Omental fat pad (tissue), 4 donors: ENCODE results near the gene FBXL12. TPM values are rescaled to one million over a fixed set of nuclear protein-coding genes. Genes with fewer than 3 reads are reported as not detected.
"Not testable (repeated sequence)": the region's sequence is repeated elsewhere in the genome, so short reads cannot be mapped to it uniquely, and the experiment has no call there.

ENCODE experiments used
- ATAC-seq: fragments of 150-250 bp; one replicate; pipeline ENCODE4 v1.9.1; 2016; ENCODE audit warnings: mild to moderate bottlenecking, moderate library complexity; ENCODE audit not compliant: low FRiP score
- DNase-seq: peaks from one replicate; pipeline ENCODE4 v3.0.0-alpha.2; 2019; ENCODE audit warnings: low spot score
- CTCF ChIP-seq, 3 donors: fragments of 450-650 bp; IDR thresholded peaks; one replicate each; pipeline ENCODE4 v1.5.1; 2016 to 2017; ENCODE audit warnings: antibody characterized with exemption in 3 of 3, mild to moderate bottlenecking in 3 of 3, moderate library complexity in 2 of 3
- total RNA-seq, 4 donors: library from RNA; depleted of rRNA; stranded (reverse); fragments of >200 nt; gene quantifications; one replicate each; pipeline ENCODE4 v1.1.0, GENCODE V29; 2016

The FBXL12 gene
- total RNA-seq, 4 donors from 2014 or later: 18.1 to 27.9 (median 22.6) TPM

GRCh38 chr19:9827289-9828238, 8.7 kb upstream of the FBXL12 start, which contains the start of gene UBL5:
UBL5 (plus strand) TSS chr19:9827918; CDS start chr19:9828338, 420 bp downstream.
- DNase-seq: peak; percentile 50
- TF ChIP-seq CTCF (IDR thresholded peaks at IDR 0.05): no peak
- peak; percentile 80 for ATAC-seq

GRCh38 chr19:9823816-9824215, 4.9 kb upstream of the FBXL12 start:
- TF ChIP-seq CTCF (IDR thresholded peaks at IDR 0.05): no peak
- DNase-seq (no peak), ATAC-seq (no peak)

GRCh38 chr19:9820034-9820433, 1.2 kb upstream of the FBXL12 start:
- ATAC-seq, DNase-seq: not testable (repeated sequence)

- TF ChIP-seq CTCF (IDR thresholded peaks at IDR 0.05): no peak
- ATAC-seq: no peak
Observed at GRCh38 chr19:9819596-9819909, 674 bp upstream of the FBXL12 start.

GRCh38 chr19:9818175-9818733, 625 bp downstream of the FBXL12 start:
- no peak for DNase-seq
- ATAC-seq: no peak
- TF ChIP-seq CTCF (IDR thresholded peaks at IDR 0.05): no peak

More at GRCh38 chr19:9819596-9819909, 674 bp upstream of the FBXL12 start:
- no peak for DNase-seq

GRCh38 chr19:9811139-9811538, 7.7 kb downstream of the FBXL12 start:
- no peak for TF ChIP-seq CTCF (IDR thresholded peaks at IDR 0.05)
- ATAC-seq (peak; percentile 41), DNase-seq (no peak)

- no peak for TF ChIP-seq CTCF (IDR thresholded peaks at IDR 0.05)
- ATAC-seq (no peak), DNase-seq (no peak)
Observed at GRCh38 chr19:9808855-9809824, 9.7 kb downstream of the FBXL12 start.
